Right lobe of liver (tissue), 4 donors: ENCODE measurements around the gene CNIH3.

Source experiments
- CTCF ChIP-seq, 4 donors: fragments of 200-600 bp in 3 of 4; fragments of 450-650 bp in 1 of 4; IDR thresholded peaks; one replicate each; pipeline versions ENCODE4 v1.5.1 to v1.8.0; 2016 to 2022; ENCODE audit warnings: antibody characterized with exemption in 4 of 4, mild to moderate bottlenecking in 2 of 4
- POLR2A ChIP-seq: fragments of 450-650 bp; IDR thresholded peaks from one replicate; pipeline ENCODE4 v1.6.1; 2017; ENCODE audit warnings: antibody characterized with exemption, mild to moderate bottlenecking
- donor health status: DM: no; HTN: no; CAD: no.
- donor health status: DM: no; HTN: no; CAD: no.
- donor health status: DM: no; HTN: yes; CAD: no.

- TF ChIP-seq CTCF (IDR thresholded peaks at IDR 0.05) (no peak), POLR2A (no peak)
Measured at GRCh38 chr1:224639426-224639975, 23.4 kb downstream of the CNIH3 start.
